ENCODE results near the gene DHRS7B.

GRCh38 chr17:21202512-21202911, 75.7 kb downstream of the DHRS7B start:
- TF ChIP-seq CTCF (IDR thresholded peaks at IDR 0.05 in 8 of 11, conservative IDR thresholded peaks at IDR 0.05 in 3 of 11) (no peak), POLR2AphosphoS5 (IDR thresholded peaks at IDR 0.05) (peak in 1 of 3 donors; percentile 40)

Data from spleen (tissue), 7 donors.